ENCODE measurements around the gene TMEM141.

DNA sequence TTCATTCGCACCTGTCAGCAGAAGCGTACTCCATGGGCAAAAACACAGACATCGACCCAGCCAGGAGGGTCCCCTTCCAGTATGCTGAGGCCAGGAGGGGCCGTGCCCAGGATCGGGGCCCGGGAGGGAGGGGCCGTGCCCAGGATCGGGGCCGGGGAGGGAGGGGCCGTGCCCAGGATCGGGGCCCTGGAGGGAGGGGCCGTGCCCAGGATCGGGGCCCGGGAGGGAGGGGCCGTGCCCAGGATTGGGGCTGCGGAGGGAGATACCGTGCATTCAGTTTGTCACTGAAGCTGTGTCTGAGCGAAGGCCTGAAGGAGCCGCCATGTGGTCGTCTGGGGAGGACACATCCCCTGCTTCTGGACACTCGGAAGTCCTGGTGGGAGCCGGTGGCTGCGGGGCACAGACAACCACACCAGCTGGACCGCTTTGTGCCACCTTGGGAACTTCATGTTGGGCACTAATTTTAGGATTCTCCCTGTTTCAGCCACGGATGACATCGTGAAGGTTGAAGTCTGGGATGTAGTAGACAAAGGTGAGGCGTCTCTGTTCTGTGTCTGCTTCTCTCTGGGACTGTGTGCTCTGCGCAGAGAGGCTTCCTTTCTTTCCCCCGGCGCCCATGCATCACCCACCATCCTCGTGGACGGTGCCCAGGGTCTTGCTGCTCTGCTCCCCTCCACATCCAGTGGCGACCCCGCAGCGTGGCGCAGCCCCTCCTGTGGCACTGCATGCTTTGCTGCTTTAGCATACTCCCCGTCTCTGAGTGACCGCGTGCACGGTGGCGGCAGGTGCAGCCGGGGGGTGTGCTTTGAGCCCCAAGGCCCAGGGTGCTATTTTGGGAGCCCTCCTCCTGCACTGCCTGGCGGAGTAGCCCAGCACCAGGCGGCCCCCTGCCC, 34.4 kb downstream of the TMEM141 start:
- TF ChIP-seq, protein P1, sequence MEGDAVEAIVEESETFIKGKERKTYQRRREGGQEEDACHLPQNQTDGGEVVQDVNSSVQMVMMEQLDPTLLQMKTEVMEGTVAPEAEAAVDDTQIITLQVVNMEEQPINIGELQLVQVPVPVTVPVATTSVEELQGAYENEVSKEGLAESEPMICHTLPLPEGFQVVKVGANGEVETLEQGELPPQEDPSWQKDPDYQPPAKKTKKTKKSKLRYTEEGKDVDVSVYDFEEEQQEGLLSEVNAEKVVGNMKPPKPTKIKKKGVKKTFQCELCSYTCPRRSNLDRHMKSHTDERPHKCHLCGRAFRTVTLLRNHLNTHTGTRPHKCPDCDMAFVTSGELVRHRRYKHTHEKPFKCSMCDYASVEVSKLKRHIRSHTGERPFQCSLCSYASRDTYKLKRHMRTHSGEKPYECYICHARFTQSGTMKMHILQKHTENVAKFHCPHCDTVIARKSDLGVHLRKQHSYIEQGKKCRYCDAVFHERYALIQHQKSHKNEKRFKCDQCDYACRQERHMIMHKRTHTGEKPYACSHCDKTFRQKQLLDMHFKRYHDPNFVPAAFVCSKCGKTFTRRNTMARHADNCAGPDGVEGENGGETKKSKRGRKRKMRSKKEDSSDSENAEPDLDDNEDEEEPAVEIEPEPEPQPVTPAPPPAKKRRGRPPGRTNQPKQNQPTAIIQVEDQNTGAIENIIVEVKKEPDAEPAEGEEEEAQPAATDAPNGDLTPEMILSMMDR (IDR thresholded peaks at IDR 0.05; ENCODE audit: low read length) = no peak
- no peak for TF ChIP-seq EZH2 (IDR thresholded peaks at IDR 0.05; ENCODE audit: borderline replicate concordance, low read length)

Data from OCI-LY1 (cell line).